Lower leg skin (tissue), 4 donors: Measurements from ENCODE around the gene WNK2. TPM values are rescaled to one million over a fixed set of nuclear protein-coding genes. Genes with fewer than 3 reads are reported as not detected.
A peak's percentile ranks its signal among the peaks of the same experiment; 100 is the strongest.

ENCODE experiments used
- DNase-seq, 2 donors: peaks; one replicate each; pipeline ENCODE4 v3.0.0-alpha.2; 2019; ENCODE audit warnings: low spot score in 2 of 2
- H3K4me3 ChIP-seq: fragments of 200-600 bp; sonication (generic); 2 replicates; pipeline ENCODE4 v1.5.1; 2017; ENCODE audit warnings: mild to moderate bottlenecking, low read depth; ENCODE audit not compliant: poor library complexity, severe bottlenecking
- CTCF ChIP-seq, 3 donors: fragments of 450-650 bp; IDR thresholded peaks; one replicate each; pipeline ENCODE4 v1.5.1; 2016; ENCODE audit warnings: antibody characterized with exemption in 3 of 3, mild to moderate bottlenecking in 3 of 3, moderate library complexity in 2 of 3
- POLR2A ChIP-seq, 2 donors: fragments of 450-650 bp; IDR thresholded peaks; one replicate each; pipeline ENCODE4 v1.6.1; 2016 to 2017; ENCODE audit warnings: antibody characterized with exemption in 2 of 2, mild to moderate bottlenecking in 1 of 2, moderate library complexity in 1 of 2
- WGBS, 2 donors: methylation state at CpG; one replicate each; pipeline ENCODE4 v1.1.5; 2018; 5-methylcytosine and 5-hydroxymethylcytosine counted together
- intact Hi-C: fragments of 100-400 bp; cut with DNase I; formaldehyde crosslinking; loops from one replicate; pipeline ENCODE4 v1.15.0; 2023; ENCODE audit warnings: low total_unique reads
- total RNA-seq, 4 donors: library from RNA; depleted of rRNA; stranded (reverse); fragments of >200 nt; gene quantifications; one replicate each; pipeline ENCODE4 v1.1.0, GENCODE V29; 2016

WNK2 gene
- total RNA-seq, 4 donors from 2014 or later = 35.3 to 53.6 (median 42.6) TPM

DNA sequence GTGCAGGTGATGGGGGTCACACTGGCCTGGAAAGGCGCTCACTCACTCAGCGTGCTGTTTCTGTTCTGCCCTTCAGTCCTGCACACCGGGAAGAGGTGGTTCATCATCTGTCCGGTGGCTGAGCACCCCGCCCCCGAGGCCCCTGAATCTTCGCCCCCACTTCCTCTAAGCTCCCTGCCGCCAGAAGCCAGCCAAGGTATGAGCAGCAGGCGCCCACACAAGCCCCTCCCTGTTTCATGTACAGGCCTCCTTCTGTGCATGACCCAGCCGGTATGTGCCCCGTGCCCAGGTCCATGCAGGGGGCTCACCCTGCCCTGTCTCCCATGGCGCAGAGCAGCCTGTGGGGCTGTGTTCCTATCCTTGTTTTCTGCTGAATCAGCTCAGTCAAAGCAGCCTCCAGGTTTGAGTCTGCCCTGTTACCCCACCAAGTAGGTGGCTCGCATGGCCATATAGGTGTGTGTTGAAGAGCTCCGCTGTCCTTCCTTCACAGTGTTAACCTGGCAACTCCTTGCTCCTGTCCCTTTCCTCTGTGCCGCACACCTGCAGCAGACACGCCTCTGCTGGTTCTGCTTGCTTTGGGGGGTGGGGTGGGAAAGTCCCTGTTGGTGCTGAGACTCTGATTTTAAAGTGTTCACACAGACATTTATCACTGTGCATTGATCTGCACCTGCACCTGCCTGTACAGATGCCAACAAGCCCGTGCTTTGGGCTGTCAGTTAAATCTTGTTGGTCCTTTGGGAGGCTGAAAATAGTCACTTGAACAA lies 84.8 kb downstream of the WNK2 start:
- intact Hi-C loops = no loop called here
- no peak overlapping the region for H3K4me3 ChIP-seq
- TF ChIP-seq CTCF (IDR thresholded peaks at IDR 0.05) (no peak), POLR2A (IDR thresholded peaks at IDR 0.05) (no peak)
- DNase-seq = no peak
- WGBS, 2 donors = 47 to 57% methylated on average over 17 of the region's 17 CpGs

DNA sequence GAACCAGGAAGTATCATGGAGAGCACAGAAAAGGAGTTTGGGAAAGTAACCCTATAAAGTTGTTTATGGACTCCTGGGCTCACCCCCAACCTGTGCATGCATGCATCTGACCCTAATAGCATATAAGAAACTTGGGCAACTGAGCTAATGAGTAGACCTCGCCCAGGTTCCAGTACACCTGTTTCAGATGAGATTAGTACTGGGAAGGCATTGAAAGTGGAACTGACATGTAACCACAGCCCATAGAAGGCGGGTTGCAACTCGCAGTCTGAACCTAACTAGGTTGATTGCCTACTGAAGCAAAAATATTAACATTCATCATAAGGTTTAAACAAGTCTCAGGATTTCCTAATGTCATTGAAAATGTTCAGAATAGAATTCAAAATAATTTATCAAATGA lies 87.0 kb downstream of the WNK2 start:
- no peak for DNase-seq
- WGBS, 2 donors = 54 to 55% methylated on average over 3 of the region's 3 CpGs
- intact Hi-C loops = no loop called here

GRCh38 chr9:93276973-93277372 lies 93.0 kb downstream of the WNK2 start:
- intact Hi-C loops = no loop called here
- no peak for DNase-seq
- no peak overlapping the region for H3K4me3 ChIP-seq
- TF ChIP-seq POLR2A (IDR thresholded peaks at IDR 0.05) = no peak
- TF ChIP-seq CTCF (IDR thresholded peaks at IDR 0.05) = no peak
- WGBS, 2 donors = 86 to 94% methylated on average over 5 of the region's 5 CpGs

More for the DNA sequence above, 87.0 kb downstream of the WNK2 start:
- no peak overlapping the region for H3K4me3 ChIP-seq
- TF ChIP-seq CTCF (IDR thresholded peaks at IDR 0.05) (no peak), POLR2A (IDR thresholded peaks at IDR 0.05) (no peak)

GRCh38 chr9:93278144-93278543 lies 94.2 kb downstream of the WNK2 start:
- intact Hi-C loops = no loop called here
- DNase-seq = peak in 1 of 2 donors; percentile 7
- no peak overlapping the region for H3K4me3 ChIP-seq
- TF ChIP-seq CTCF (IDR thresholded peaks at IDR 0.05) (no peak), POLR2A (IDR thresholded peaks at IDR 0.05) (no peak)
- 88 to 91% methylated on average over 7 of the region's 7 CpGs for WGBS, 2 donors

- WGBS, 2 donors = 88 to 100% methylated on average over 1 of the region's 1 CpG
- intact Hi-C loops = no loop called here
- no peak overlapping the region for H3K4me3 ChIP-seq
- no peak for DNase-seq
- TF ChIP-seq CTCF (IDR thresholded peaks at IDR 0.05) (no peak), POLR2A (IDR thresholded peaks at IDR 0.05) (no peak)
Measured at GRCh38 chr9:93280661-93281259, 96.8 kb downstream of the WNK2 start.
